Fibroblast of gingiva (primary cell): Measurements from ENCODE around the gene PNPLA2.

ENCODE experiments used
- DNase-seq: peaks from one replicate; pipeline ENCODE4 v3.0.0-alpha.2; 2011; ENCODE audit warnings: low read depth

The PNPLA2 gene

GRCh38 chr11:816433-816779 lies 2.3 kb upstream of the PNPLA2 start:
- DNase-seq, result no peak

DNA sequence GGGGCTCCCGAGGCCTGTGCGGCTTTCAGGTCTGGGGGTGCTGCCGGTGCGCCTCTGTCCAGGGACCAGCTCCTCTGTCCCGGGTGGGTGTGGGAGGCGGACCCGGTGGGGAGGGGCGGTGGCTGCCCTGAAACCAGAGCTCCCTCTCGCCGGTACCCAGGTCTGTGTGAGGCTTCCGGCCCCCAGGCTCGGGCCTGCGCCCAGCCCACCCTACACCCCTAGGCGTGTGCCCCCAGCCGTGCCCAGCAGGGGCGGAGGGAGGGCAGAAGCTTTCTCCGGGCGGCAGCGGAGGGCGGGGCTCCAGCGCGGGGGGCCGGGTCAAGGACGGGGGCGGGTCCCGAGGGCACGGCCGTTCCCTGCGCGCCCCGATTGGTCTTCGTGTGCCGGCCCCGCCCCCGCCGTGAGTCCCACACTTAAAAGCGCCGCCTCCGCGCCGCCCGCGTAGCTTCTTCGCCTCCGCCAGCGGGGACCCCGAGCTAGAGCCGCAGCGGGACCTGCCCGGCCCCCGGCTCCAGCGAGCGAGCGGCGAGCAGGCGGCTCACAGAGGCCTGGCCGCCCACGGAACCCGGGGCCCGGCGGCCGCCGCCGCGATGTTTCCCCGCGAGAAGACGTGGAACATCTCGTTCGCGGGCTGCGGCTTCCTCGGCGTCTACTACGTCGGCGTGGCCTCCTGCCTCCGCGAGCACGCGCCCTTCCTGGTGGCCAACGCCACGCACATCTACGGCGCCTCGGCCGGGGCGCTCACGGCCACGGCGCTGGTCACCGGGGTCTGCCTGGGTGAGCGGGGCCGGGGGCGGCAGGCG lies 616 bp downstream of the PNPLA2 start:
- peak; percentile 89 for DNase-seq

DNA sequence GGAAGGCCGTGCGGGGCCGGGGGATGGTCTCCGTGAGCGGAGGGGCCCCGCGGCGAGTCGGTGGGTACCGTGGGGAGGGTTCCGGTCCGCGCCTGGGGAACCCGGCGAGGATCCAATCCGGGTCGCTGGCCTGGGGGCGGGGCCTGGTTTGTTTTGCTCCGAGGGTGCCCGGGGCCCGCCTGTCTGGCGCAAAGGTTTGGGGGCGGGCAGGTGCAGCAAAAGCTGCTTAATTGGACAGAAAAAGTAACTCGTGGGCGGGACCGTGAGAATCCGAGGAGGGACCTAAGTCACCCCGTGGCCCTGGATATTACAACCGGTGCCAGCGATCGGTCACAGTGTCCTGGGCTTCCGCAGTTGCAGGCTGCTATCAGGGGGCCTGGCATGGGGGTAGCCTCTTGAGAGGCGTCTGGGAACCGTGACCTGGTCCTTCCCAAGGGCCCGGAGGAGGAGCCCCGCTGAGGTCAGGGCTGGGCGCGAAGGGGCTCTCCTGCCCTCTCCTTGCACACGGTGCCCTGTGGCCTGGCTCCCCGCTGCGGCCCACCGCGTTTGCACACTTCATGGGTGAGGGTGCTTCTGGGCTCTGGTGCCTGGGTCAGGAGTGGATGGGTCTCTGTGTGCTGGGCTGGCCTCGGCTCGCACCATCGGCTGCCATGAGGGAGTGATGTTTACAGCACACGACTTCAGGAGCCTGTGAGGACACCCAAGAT lies 1.4 kb downstream of the PNPLA2 start:
- DNase-seq, result peak; percentile 69

- DNase-seq, result peak; percentile 89
Measured at GRCh38 chr11:820655-821511, 2.2 kb downstream of the PNPLA2 start.

- DNase-seq, result no peak
Measured at GRCh38 chr11:821512-822371, 3.0 kb downstream of the PNPLA2 start.

DNA sequence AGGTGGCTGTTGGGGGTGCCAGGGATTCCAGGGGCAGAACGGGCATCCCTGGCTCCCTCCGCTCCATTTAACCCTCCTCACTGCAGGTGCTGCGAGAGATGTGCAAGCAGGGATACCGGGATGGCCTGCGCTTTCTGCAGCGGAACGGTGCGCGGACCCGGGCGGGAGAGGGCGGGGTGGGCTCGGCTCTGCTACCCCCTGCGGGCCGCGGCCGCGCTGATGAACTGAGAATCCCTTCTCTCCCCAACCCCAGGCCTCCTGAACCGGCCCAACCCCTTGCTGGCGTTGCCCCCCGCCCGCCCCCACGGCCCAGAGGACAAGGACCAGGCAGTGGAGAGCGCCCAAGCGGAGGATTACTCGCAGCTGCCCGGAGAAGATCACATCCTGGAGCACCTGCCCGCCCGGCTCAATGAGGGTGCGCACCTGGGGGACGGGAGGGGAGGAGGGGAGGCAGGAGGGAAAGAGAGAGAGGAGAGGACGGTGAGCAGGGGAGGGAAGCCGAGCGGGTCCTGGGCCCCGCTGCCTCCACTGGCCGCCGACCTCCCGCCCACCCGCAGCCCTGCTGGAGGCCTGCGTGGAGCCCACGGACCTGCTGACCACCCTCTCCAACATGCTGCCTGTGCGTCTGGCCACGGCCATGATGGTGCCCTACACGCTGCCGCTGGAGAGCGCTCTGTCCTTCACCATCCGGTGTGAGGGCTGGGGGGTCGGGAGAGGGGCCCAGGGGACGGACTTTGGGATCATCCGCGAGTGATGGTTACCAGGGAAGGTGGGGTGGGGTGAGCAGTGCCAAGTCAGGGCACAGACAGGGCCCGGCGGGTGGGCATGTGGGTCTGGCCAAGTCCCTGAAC lies 5.0 kb downstream of the PNPLA2 start:
- no peak for DNase-seq

DNA sequence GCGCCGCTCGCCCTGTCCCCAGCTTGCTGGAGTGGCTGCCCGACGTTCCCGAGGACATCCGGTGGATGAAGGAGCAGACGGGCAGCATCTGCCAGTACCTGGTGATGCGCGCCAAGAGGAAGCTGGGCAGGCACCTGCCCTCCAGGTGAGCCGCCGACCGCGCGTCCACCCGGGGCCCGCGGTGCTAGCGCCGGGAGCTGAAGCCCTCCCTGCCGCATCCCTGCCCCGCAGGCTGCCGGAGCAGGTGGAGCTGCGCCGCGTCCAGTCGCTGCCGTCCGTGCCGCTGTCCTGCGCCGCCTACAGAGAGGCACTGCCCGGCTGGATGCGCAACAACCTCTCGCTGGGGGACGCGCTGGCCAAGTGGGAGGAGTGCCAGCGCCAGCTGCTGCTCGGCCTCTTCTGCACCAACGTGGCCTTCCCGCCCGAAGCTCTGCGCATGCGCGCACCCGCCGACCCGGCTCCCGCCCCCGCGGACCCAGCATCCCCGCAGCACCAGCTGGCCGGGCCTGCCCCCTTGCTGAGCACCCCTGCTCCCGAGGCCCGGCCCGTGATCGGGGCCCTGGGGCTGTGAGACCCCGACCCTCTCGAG lies 5.7 kb downstream of the PNPLA2 start:
- no peak for DNase-seq

DNA sequence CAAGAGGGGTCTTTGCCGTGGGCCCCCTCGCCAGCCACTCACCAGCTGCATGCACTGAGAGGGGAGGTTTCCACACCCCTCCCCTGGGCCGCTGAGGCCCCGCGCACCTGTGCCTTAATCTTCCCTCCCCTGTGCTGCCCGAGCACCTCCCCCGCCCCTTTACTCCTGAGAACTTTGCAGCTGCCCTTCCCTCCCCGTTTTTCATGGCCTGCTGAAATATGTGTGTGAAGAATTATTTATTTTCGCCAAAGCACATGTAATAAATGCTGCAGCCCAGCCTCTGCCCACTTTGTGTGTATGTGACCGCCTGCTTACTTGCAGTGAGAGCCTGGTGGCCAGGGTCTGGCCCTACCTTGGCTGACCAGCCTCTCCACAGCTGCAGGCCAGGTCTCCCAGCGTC lies 6.2 kb downstream of the PNPLA2 start:
- DNase-seq, result no peak

DNA sequence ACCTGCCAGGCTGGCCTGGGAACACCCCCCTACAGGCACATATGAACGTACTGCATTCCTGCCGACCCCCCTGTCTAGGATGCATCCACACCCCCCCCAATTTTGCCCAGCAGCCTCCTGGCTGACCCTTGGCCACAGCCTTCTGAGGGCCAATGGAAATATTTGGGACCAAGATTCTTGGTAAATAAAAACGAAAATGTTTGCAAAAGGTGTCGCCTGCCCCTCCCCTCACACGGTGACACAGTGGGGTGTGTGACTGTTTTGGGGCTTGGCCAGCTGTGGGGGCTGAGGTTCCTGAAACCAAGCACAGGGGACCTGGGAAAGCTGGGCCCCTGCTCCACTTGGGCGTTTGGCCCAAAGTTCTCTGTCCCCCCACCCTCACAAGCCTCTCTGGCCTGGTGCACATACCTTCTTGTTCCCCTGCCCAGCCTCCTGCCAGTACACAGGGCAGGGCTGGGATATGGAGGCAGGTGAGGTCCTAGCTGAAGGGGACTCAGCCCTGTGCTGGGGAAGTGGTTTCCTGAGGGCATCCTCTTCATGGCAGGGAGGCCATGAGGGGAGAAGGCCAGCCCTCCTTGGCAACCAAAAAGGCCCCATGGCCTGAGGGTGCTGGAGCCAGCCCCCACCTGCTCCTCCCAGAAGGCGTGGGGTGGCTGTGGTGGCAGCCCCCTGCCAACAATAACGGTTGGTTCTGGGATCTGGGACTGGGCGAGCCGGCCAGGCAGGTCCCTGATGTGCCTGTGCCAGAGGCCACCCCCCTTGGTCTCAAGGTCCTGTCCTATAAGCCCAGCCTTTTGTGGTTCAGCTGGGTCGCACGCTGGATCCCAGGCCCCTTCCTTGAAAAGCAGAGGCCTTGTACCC lies 6.9 kb downstream of the PNPLA2 start:
- no peak for DNase-seq

- no peak for DNase-seq
Measured at GRCh38 chr11:826227-826621, 7.5 kb downstream of the PNPLA2 start.

GRCh38 chr11:826836-827145 lies 8.1 kb downstream of the PNPLA2 start:
- no peak for DNase-seq

DNA sequence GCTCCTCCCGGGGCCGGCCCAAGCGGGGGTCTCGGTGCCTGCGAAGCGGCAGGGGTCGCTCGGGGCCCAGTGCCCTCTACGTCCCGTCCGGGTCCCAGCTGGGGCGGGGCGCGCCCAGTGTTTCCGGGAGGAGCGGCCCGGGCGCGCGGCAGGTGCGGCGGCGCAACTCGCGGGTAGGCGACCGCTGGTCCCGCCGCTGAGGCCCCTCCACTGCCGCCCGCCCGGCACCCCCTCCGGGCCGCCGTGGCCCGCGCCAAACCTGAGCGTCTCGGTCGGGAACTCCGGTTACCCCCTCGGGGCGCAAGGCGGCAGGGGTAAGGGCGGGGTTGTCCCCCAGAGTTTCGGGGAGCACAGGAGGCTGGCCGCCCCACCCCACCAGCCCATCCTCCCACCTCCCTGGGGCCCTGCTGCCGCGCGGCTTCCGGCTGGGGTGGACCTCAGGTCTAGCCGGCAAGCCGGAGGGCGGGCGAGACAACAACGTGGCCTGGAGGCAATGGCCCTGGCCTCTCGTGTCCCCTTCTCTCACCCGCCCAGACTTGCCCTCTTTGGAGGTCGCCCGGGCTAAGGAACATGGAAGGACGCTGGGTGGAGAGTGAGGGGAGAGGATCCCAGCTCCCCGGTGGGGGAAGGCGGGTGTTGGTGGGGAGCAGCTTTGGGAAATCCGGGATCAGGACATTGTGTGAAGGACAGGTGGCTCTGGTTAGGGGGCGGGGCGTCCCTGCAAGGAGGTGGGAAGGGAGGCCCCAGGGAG lies 8.6 kb downstream of the PNPLA2 start:
- DNase-seq, result no peak

- DNase-seq, result no peak
Measured at GRCh38 chr11:827897-828192, 9.1 kb downstream of the PNPLA2 start, which contains the start of gene CRACR2B. Gene CRACR2B (plus strand): TSS chr11:827919. CDS start chr11:828608, 689 bp downstream.

GRCh38 chr11:828506-829175 lies 9.9 kb downstream of the PNPLA2 start:
- no peak for DNase-seq

- DNase-seq, result no peak
Measured at GRCh38 chr11:829176-829846, 10.6 kb downstream of the PNPLA2 start.

GRCh38 chr11:829847-830294 lies 11.2 kb downstream of the PNPLA2 start:
- no peak for DNase-seq

GRCh38 chr11:830295-831117 lies 11.8 kb downstream of the PNPLA2 start:
- peak; percentile 23 for DNase-seq
